SK-N-SH treated with all-trans-retinoic acid at 6 μM for 48 hours (cell line): ENCODE results near the gene MLKL.
A peak's percentile ranks its signal among the peaks of the same experiment; 100 is the strongest.

Experiments
- ATAC-seq: fragments of 200-7000 bp; cut with Tn5 transposase; 3 replicates; pipeline ENCODE4 v1.9.1; 2020; ENCODE audit warnings: mild to moderate bottlenecking, moderate library complexity
- ARNTL ChIP-seq: fragments of 450-650 bp; formaldehyde crosslinking; IDR thresholded peaks from 2 replicates; pipeline ENCODE4 v1.5.0; 2020; ENCODE audit warnings: low read depth, mild to moderate bottlenecking, moderate library complexity, borderline replicate concordance
- CSDC2 ChIP-seq: fragments of 250-450 bp; sonication (Bioruptor Pico); IDR thresholded peaks from 2 replicates; pipeline ENCODE4 v1.5.0; 2020; ENCODE audit warnings: mild to moderate bottlenecking, moderate library complexity
- ESRRG ChIP-seq: fragments of 250-450 bp; sonication (Bioruptor Pico); IDR thresholded peaks from 2 replicates; pipeline ENCODE4 v1.6.1; 2021; ENCODE audit warnings: mild to moderate bottlenecking
- GLIS3 ChIP-seq: fragments of 250-450 bp; sonication (Bioruptor Pico); IDR thresholded peaks from 2 replicates; pipeline ENCODE4 v1.5.0; 2020; ENCODE audit warnings: mild to moderate bottlenecking, moderate library complexity
- ISL1 ChIP-seq: fragments of 250-450 bp; sonication (Bioruptor Pico); IDR thresholded peaks from 2 replicates; pipeline ENCODE4 v2.1.2; 2022; ENCODE audit warnings: mild to moderate bottlenecking, moderate library complexity
- OSR1 ChIP-seq: fragments of 250-450 bp; sonication (Bioruptor Pico); IDR thresholded peaks from 2 replicates; pipeline ENCODE4 v1.8.0; 2022; ENCODE audit warnings: moderate library complexity, mild to moderate bottlenecking, inconsistent platforms
- RARB ChIP-seq: fragments of 250-450 bp; sonication (Bioruptor Pico); IDR thresholded peaks from 2 replicates; pipeline ENCODE4 v1.8.0; 2021; ENCODE audit warnings: mild to moderate bottlenecking, moderate library complexity
- TCF4 ChIP-seq: fragments of 250-450 bp; sonication (Bioruptor Pico); IDR thresholded peaks from 2 replicates; pipeline ENCODE4 v1.8.0; 2021; ENCODE audit warnings: mild to moderate bottlenecking, moderate library complexity, borderline replicate concordance
- TOX ChIP-seq: fragments of 250-450 bp; sonication (Bioruptor Pico); IDR thresholded peaks from 2 replicates; pipeline ENCODE4 v1.8.0; 2021; ENCODE audit warnings: mild to moderate bottlenecking, moderate library complexity, borderline replicate concordance
- TSHZ2 ChIP-seq: fragments of 250-450 bp; sonication (Bioruptor Pico); IDR thresholded peaks from 2 replicates; pipeline ENCODE4 v1.5.0; 2020; ENCODE audit warnings: mild to moderate bottlenecking, moderate library complexity
- ZFP3 ChIP-seq: fragments of 250-450 bp; sonication (Bioruptor Pico); IDR thresholded peaks from 2 replicates; pipeline ENCODE4 v1.5.0; 2020; ENCODE audit warnings: mild to moderate bottlenecking, moderate library complexity
- ZFP30 ChIP-seq: fragments of 450-650 bp; formaldehyde crosslinking; IDR thresholded peaks from 2 replicates; pipeline ENCODE4 v1.5.0; 2022; ENCODE audit warnings: mild to moderate bottlenecking, moderate library complexity
- ZNF565 ChIP-seq: fragments of 450-650 bp; formaldehyde crosslinking; conservative IDR thresholded peaks from 2 replicates; pipeline ENCODE4 v1.5.0; 2020; ENCODE audit warnings: low read depth, mild to moderate bottlenecking, moderate library complexity
- ZNF8 ChIP-seq: fragments of 450-650 bp; formaldehyde crosslinking; IDR thresholded peaks from 2 replicates; pipeline ENCODE4 v1.5.0; 2020; ENCODE audit warnings: mild to moderate bottlenecking, moderate library complexity
- TF ChIP-seq, protein P1 (sequence below): fragments of 250-450 bp; sonication (Bioruptor Pico); IDR thresholded peaks from 2 replicates; pipeline ENCODE4 v1.5.1; 2020; ENCODE audit warnings: low read depth, mild to moderate bottlenecking, moderate library complexity
- TF ChIP-seq, protein P2 (sequence below): fragments of 250-450 bp; sonication (Bioruptor Pico); IDR thresholded peaks from 2 replicates; pipeline ENCODE4 v1.8.0; 2020; ENCODE audit warnings: mild to moderate bottlenecking, moderate library complexity, borderline replicate concordance
- TF ChIP-seq, protein P3 (sequence below): fragments of 250-450 bp; sonication (Bioruptor Pico); IDR thresholded peaks from 2 replicates; pipeline ENCODE4 v1.8.0; 2021; ENCODE audit warnings: low read depth, mild to moderate bottlenecking, moderate library complexity, borderline replicate concordance

Gene MLKL

DNA sequence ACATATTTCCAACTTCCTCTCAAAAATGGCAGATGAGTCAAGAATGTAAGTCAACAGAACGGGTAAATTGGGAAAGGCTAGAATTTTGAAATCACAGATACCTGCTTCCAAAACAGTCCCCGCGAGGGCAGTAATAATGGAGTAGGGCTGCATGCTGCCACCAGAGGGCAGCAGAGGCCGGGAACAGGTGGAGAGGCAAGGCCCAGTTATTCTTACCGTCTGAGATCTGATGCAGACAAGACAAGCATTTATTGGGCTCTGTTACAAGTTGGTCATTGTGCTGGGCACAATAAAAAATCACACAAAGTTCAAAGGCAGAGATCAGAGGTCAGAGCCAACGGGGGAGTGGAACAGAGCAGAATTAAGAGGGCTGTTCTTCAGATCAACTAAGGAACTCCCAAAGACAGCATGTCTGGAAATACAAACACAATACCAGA, 8.8 kb upstream of the MLKL start:
- ATAC-seq, result peak; percentile 99
- TF ChIP-seq ESRRG (CRISPR knock-in tag) (no peak), ZFP30 (CRISPR knock-in tag) (no peak), ZNF565 (CRISPR knock-in tag) (no peak), CSDC2 (CRISPR knock-in tag) (no peak), RARB (CRISPR knock-in tag) (no peak)
- TF ChIP-seq, protein P1, sequence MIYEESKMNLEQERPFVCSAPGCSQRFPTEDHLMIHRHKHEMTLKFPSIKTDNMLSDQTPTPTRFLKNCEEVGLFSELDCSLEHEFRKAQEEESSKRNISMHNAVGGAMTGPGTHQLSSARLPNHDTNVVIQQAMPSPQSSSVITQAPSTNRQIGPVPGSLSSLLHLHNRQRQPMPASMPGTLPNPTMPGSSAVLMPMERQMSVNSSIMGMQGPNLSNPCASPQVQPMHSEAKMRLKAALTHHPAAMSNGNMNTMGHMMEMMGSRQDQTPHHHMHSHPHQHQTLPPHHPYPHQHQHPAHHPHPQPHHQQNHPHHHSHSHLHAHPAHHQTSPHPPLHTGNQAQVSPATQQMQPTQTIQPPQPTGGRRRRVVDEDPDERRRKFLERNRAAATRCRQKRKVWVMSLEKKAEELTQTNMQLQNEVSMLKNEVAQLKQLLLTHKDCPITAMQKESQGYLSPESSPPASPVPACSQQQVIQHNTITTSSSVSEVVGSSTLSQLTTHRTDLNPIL, result no peak

GRCh38 chr16:74700116-74700437, 585 bp downstream of the MLKL start:
- peak; percentile 53 for ATAC-seq
- TF ChIP-seq TCF4 (CRISPR knock-in tag) (no peak), ZFP3 (CRISPR knock-in tag) (no peak), TSHZ2 (CRISPR knock-in tag) (no peak), ZFP30 (CRISPR knock-in tag) (no peak), GLIS3 (CRISPR knock-in tag) (no peak)
- TF ChIP-seq, protein P2, sequence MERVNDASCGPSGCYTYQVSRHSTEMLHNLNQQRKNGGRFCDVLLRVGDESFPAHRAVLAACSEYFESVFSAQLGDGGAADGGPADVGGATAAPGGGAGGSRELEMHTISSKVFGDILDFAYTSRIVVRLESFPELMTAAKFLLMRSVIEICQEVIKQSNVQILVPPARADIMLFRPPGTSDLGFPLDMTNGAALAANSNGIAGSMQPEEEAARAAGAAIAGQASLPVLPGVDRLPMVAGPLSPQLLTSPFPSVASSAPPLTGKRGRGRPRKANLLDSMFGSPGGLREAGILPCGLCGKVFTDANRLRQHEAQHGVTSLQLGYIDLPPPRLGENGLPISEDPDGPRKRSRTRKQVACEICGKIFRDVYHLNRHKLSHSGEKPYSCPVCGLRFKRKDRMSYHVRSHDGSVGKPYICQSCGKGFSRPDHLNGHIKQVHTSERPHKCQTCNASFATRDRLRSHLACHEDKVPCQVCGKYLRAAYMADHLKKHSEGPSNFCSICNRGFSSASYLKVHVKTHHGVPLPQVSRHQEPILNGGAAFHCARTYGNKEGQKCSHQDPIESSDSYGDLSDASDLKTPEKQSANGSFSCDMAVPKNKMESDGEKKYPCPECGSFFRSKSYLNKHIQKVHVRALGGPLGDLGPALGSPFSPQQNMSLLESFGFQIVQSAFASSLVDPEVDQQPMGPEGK (CRISPR knock-in tag), result no peak

GRCh38 chr16:74699666-74700065, 996 bp downstream of the MLKL start:
- ATAC-seq, result no peak
- no peak for TF ChIP-seq ZFP3 (CRISPR knock-in tag)
- TF ChIP-seq, protein P2 (CRISPR knock-in tag), result no peak
- TF ChIP-seq, protein P1, result no peak
- TF ChIP-seq, protein P3, sequence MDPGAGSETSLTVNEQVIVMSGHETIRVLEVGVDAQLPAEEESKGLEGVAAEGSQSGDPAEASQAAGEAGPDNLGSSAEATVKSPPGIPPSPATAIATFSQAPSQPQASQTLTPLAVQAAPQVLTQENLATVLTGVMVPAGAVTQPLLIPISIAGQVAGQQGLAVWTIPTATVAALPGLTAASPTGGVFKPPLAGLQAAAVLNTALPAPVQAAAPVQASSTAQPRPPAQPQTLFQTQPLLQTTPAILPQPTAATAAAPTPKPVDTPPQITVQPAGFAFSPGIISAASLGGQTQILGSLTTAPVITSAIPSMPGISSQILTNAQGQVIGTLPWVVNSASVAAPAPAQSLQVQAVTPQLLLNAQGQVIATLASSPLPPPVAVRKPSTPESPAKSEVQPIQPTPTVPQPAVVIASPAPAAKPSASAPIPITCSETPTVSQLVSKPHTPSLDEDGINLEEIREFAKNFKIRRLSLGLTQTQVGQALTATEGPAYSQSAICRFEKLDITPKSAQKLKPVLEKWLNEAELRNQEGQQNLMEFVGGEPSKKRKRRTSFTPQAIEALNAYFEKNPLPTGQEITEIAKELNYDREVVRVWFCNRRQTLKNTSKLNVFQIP (CRISPR knock-in tag), result no peak
- no peak for TF ChIP-seq ARNTL (CRISPR knock-in tag)
- TF ChIP-seq OSR1 (CRISPR knock-in tag), result no peak
- TF ChIP-seq ISL1, result no peak
- no peak for TF ChIP-seq GLIS3 (CRISPR knock-in tag)
- TF ChIP-seq CSDC2 (CRISPR knock-in tag), result no peak

- TF ChIP-seq TOX (CRISPR knock-in tag), result no peak
- TF ChIP-seq ZFP3 (CRISPR knock-in tag), result no peak
- no peak for TF ChIP-seq ZNF8 (CRISPR knock-in tag)
- no peak for ATAC-seq
Observed at GRCh38 chr16:74698222-74698621, 2.4 kb downstream of the MLKL start.
